Inflammatory macrophage treated with lipopolysaccharide for 1 hour (primary cell): ENCODE results near the gene GALNT17.
"Not testable (repeated sequence)": the region's sequence is repeated elsewhere in the genome, so short reads cannot be mapped to it uniquely, and the experiment has no call there.

Experiments used
- DNase-seq, 2 donors: peaks; one replicate each; pipeline ENCODE4 v3.0.0-alpha.2; 2020 to 2022

The GALNT17 gene

DNA sequence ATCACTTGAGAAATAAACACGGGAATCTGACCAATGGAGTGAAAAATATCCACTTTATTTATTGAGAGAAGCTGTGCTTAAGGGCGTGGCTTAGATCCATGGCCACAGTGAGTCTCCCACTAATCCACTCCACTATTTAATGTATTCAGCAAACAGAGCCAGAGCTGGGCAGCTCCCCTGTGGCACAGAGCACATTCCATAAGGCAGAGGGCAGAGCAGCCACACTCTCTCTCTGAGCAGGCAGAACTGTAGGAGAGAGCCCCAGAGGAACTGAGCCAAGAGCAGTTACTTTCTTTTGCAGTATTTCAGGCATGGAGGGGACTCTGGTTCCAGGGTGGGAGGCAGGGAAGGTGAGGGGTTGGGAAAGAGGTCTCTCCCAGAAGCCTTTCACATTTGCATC lies 106.0 kb downstream of the GALNT17 start:
- DNase-seq: no peak

GRCh38 chr7:71238581-71239295 lies 106.8 kb downstream of the GALNT17 start:
- no peak for DNase-seq

- DNase-seq: no peak
Measured at GRCh38 chr7:71239586-71240268, 107.8 kb downstream of the GALNT17 start.

DNA sequence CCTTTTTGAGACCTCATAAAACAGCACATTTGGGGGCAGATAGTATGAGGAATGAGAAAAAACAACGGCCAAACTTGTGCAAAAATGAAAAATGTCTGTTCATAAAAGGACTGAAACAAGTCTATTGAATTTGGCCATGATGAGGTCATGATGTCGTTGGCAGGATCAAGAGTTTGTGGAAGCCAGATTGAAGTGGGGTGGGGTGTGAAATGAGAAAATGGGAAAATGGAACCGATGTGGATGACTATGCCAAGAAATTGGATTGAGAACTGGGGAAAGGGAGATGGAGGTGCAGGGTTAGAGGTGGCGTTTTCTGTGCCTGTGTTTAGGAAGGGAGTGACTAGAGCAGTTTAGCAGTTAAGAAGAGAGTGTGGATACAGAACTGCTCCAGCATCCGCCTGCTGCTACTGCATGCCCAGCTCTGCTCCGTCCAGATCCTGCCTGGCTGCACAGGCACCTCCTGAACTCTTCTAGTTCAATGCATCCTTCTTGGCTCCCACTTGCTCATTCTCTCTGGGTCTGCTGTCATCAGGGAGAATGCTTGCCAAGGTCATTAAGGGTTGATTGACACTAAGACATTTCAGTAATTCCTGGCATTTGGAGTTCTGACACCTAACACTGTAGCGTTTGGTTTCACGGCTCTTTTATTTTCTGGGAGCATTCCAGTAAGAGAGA lies 111.9 kb downstream of the GALNT17 start:
- no peak for DNase-seq

GRCh38 chr7:71245038-71245437 lies 113.1 kb downstream of the GALNT17 start:
- DNase-seq: no peak

GRCh38 chr7:71251706-71252105 lies 119.8 kb downstream of the GALNT17 start:
- no peak for DNase-seq

GRCh38 chr7:71254751-71255150 lies 122.8 kb downstream of the GALNT17 start:
- DNase-seq: no peak

GRCh38 chr7:71255537-71256178 lies 123.7 kb downstream of the GALNT17 start:
- no peak for DNase-seq

DNA sequence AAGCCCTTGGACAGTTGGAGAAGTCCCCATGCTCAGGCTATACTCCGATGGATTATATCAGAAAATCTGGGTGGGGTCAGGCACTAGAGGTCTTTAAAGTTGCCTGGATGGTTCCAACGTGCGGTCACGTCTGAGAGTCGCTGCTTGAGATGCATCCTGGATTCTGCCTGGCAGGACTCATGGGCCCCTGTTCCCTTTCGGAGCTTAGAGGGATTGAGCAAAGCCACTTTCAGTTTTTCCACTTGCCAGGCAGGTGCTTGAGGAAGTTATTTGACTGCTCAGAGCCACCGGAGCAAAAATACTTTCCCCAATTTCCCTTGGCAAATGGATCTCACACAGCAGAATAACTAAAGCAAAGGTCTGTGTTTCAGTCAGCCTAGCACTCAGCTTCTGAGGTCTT lies 129.1 kb downstream of the GALNT17 start:
- no peak for DNase-seq

DNA sequence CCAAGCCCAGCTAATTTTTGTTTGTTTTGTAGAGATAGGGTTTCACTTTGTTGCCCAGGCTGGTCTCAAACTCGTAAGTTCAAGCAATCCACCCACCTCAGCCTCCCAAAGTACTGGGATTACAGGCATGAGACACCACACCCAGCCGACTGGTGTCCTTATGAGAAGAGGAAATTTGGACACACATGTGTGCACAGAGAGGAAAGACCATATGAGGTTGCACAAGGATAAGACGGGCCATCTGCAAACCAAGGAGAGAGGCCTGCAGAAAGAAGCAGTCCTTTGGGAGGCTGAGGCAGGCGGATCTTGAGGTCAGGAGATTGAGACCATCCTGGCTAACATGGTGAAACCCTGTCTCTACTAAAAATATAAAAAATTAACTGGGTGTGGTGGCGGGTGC lies 130.9 kb downstream of the GALNT17 start:
- not testable (repeated sequence) for DNase-seq

GRCh38 chr7:71264005-71264404 lies 132.1 kb downstream of the GALNT17 start:
- no peak for DNase-seq

DNA sequence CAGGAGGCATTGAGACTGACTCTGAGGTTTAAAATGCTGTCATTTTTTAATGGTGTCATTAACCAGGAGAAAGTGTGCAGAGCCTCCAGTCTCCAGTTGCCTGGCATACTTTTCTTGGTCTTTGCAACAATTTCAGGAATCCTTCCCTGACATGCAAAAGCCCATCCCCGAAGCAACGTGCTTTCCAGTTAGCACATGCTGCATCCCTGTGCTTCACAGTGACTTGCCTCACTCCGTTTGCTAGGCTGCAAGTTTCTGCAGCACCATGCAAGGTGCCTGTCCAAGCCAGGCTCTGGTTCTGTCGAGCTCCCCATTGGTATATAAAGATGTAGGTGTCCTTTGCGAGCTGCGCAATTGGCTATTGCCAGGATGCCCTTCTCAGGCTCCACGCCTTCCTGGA lies 135.0 kb downstream of the GALNT17 start:
- no peak for DNase-seq

- no peak for DNase-seq
Measured at GRCh38 chr7:71267734-71268469, 136.0 kb downstream of the GALNT17 start.

GRCh38 chr7:71270558-71270957 lies 138.6 kb downstream of the GALNT17 start:
- DNase-seq: no peak

DNA sequence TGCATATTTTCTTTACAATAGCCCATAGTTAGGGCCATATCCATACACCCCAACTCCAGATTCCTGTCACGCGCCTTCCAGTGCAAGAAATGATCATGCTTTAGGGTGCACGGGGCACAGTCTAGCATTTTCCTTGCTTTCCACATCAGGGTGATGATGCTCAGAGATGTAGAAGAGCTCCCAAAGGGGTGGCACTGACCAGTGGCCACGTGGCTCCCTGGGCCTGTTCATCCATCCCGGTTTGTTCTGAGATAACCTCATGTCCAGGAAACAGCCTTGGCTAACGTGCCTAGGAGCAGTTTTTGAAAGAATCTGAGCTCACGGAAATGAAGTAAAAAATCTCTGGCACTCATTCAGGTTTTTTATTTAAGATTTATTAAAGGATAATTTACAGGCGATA lies 139.3 kb downstream of the GALNT17 start:
- no peak for DNase-seq

- no peak for DNase-seq
Measured at GRCh38 chr7:71272509-71273490, 140.9 kb downstream of the GALNT17 start.

DNA sequence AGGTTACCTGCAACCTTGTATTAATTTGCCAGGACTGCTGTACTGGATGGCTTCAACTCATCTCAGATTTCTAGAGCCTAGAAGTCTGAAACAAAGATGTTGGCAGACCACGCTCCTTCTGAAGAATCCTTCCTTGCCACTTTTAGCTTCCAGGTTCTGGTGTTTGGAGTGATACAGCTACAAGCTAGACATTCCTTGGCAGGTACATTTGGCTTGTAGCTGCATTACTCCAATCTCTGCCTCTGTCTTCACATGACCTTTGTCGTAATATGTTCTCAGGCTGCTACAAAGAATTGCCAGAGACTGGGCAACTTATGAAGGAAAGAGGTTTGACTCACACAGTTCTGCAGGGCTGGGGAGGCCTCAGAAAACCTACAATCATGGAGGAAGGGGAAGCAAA lies 146.3 kb downstream of the GALNT17 start:
- DNase-seq: no peak

DNA sequence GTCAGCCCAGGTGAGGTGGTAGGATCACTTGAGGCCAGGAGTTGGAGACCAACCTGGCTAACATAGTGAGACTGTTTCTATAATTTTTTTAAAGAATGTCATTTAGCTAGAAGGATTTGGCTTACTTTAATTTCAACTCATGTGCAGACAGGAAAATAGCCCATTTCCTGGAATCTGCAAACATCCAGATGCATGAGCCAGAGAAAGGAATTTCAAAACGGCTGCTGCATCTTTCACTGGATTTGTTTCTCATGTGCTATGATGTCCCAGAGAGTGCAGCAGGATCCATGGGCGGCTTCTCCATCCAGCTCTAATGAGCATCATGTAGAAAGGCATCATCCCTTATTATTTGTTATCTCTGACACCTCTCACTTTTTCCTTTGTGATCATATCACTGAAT lies 149.3 kb downstream of the GALNT17 start:
- DNase-seq: no peak

- no peak for DNase-seq
Measured at GRCh38 chr7:71283802-71284201, 151.9 kb downstream of the GALNT17 start.

DNA sequence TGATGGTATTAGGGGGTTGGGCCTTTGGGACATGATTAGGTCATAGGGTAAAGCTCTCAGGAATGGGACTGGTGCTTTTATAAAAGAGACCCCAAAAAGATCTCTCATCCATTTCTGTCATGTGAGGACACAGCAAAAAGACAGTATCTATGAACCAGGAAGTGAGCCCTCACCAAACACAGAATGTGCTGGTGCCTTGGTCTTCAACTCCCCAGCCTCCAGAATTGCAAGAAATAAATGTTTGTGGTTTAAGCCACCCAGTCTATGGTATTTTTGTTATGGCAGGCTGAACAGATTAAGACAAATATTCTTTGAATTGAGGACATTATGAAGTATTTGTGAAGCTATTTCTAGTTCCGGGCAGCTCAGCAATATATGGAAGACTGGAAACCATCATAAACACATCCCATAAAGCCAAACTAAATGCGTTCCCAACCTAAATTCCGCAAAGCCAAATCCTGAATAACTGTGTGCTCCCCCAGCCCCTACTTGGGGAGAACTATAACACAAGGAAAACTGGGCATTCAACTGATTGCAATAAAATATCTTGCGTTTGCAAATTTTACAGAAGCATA lies 153.7 kb downstream of the GALNT17 start:
- no peak for DNase-seq

- DNase-seq: no peak
Measured at GRCh38 chr7:71286336-71286735, 154.4 kb downstream of the GALNT17 start.
